SK-N-SH (cell line): ENCODE results near the gene RHBDD3. TPM values are rescaled to one million over a fixed set of nuclear protein-coding genes. Genes with fewer than 3 reads are reported as not detected.

Experiments
- CTCF ChIA-PET: fragments of 300-600, 350-600 bp; formaldehyde crosslinking; extraction: SDS; loops from one replicate; lab custom pipeline; 2021; lab: Yijun Ruan, JAX
- POLR2A ChIA-PET: fragments of 350-600 bp; sonication (Branson Sonifier 250); formaldehyde crosslinking; extraction: SDS; loops from one replicate; lab custom pipeline; 2020; ENCODE audit warnings: antibody characterized with exemption, inconsistent platforms; lab: Yijun Ruan, JAX
- DNase-seq: peaks from one replicate; pipeline ENCODE4 v3.0.0; 2012
- H2AFZ ChIP-seq: fragments of 200-600 bp; sonication (generic); 2 replicates; pipeline ENCODE4 v1.8.1; 2016; ENCODE audit warnings: antibody characterized with exemption, mild to moderate bottlenecking, low read depth
- H3F3A ChIP-seq: fragments of 200-600 bp; sonication (generic); replicated peaks from 2 replicates; pipeline ENCODE3; 2016; ENCODE audit warnings: antibody characterized with exemption, mild to moderate bottlenecking; ENCODE audit not compliant: insufficient read depth
- H3K27ac ChIP-seq, 2 experiments: fragments of 200-500 bp in 1 of 2; fragments of 200-600 bp in 1 of 2; sonication (Bioruptor generic) in 1 of 2; sonication (generic), shearing (Covaris generic) in 1 of 2; 2 replicates each; pipeline versions ENCODE4 v1.5.1 to v1.6.1; 2014 to 2016; ENCODE audit warnings: low read depth in 2 of 2, inconsistent platforms in 1 of 2, low read length in 1 of 2, mild to moderate bottlenecking in 1 of 2, mixed read lengths in 1 of 2
- H3K27me3 ChIP-seq: fragments of 200-600 bp; sonication (generic), shearing (Covaris generic); 2 replicates; pipeline ENCODE4 v1.6.1; 2016; ENCODE audit warnings: mixed run types; ENCODE audit not compliant: insufficient read depth
- H3K36me3 ChIP-seq, 2 experiments: fragments of 200-500 bp in 1 of 2; fragments of 200-600 bp in 1 of 2; sonication (Bioruptor generic) in 1 of 2; sonication (generic) in 1 of 2; replicated peaks in 1 of 2; 2 replicates each; pipeline versions ENCODE3 to v1.5.1; 2014 to 2016; ENCODE audit warnings: low read length in 1 of 2, mild to moderate bottlenecking in 1 of 2; ENCODE audit not compliant: insufficient read depth in 2 of 2, control insufficient read depth in 1 of 2
- H3K4me1 ChIP-seq, 2 experiments: fragments of 200-500 bp in 1 of 2; fragments of 200-600 bp in 1 of 2; sonication (Bioruptor generic) in 1 of 2; sonication (generic), shearing (Covaris generic) in 1 of 2; 2 replicates each; pipeline versions ENCODE4 v1.5.1 to v1.6.1; 2014 to 2016; ENCODE audit warnings: low read depth in 1 of 2, low read length in 1 of 2, mixed run types in 1 of 2; ENCODE audit not compliant: insufficient read depth in 2 of 2, control insufficient read depth in 1 of 2
- H3K4me2 ChIP-seq: fragments of 200-600 bp; sonication (generic), shearing (Covaris generic); 2 replicates; pipeline ENCODE4 v1.6.1; 2017; ENCODE audit warnings: mixed run types
- H3K4me3 ChIP-seq, 2 experiments: fragments of 200-500 bp in 1 of 2; fragments of 200-600 bp in 1 of 2; sonication (Bioruptor generic) in 1 of 2; sonication (generic), shearing (Covaris generic) in 1 of 2; 2 replicates each; pipeline versions ENCODE4 v1.5.1 to v1.8.1; 2014 to 2016; ENCODE audit warnings: low read depth in 2 of 2, inconsistent platforms in 1 of 2, low read length in 1 of 2, mild to moderate bottlenecking in 1 of 2, mixed read lengths in 1 of 2, moderate library complexity in 1 of 2
- H3K79me2 ChIP-seq: fragments of 200-600 bp; sonication (generic); 2 replicates; pipeline ENCODE4 v1.8.1; 2017; ENCODE audit warnings: mild to moderate bottlenecking; ENCODE audit not compliant: insufficient read depth
- H3K9ac ChIP-seq: fragments of 200-600 bp; sonication (generic); 2 replicates; pipeline ENCODE4 v1.6.1; 2017; ENCODE audit warnings: mixed run types
- H3K9me2 ChIP-seq: fragments of 200-600 bp; sonication (generic); 2 replicates; pipeline ENCODE4 v1.6.1; 2017; ENCODE audit warnings: mixed run types
- H3K9me3 ChIP-seq: fragments of 200-600 bp; sonication (generic); 2 replicates; pipeline ENCODE4 v1.6.1; 2017; ENCODE audit warnings: mixed run types, mild to moderate bottlenecking, moderate library complexity
- H4K20me1 ChIP-seq: fragments of 200-600 bp; sonication (generic); 2 replicates; pipeline ENCODE4 v1.6.1; 2017; ENCODE audit warnings: mild to moderate bottlenecking, mixed run types; ENCODE audit not compliant: insufficient read depth
- CHD2 ChIP-seq: fragments of 150-350 bp; IDR thresholded peaks from 2 replicates; pipeline ENCODE4 v1.6.1; 2018; ENCODE audit warnings: low read length; ENCODE audit not compliant: partially characterized antibody
- ELF1 ChIP-seq: IDR thresholded peaks from 2 replicates; pipeline ENCODE4 v1.4.0; 2012
- EP300 ChIP-seq, 2 experiments: IDR thresholded peaks; 2 replicates each; pipeline versions ENCODE4 v1.4.0 to v1.6.1; 2012; ENCODE audit warnings: borderline replicate concordance in 1 of 2, low read depth in 1 of 2, low read length in 1 of 2
- EZH2phosphoT487 ChIP-seq: fragments of 200-600 bp; sonication (generic); IDR thresholded peaks from 2 replicates; pipeline ENCODE4 v1.6.1; 2017; ENCODE audit warnings: low read depth, mixed run types, mild to moderate bottlenecking, antibody characterized with exemption, moderate library complexity, borderline replicate concordance
- FOSL2 ChIP-seq: IDR thresholded peaks from 2 replicates; pipeline ENCODE4 v1.4.0; 2012; ENCODE audit warnings: low read depth, mild to moderate bottlenecking, moderate library complexity, borderline replicate concordance
- FOXJ3 ChIP-seq: sonication (generic); formaldehyde crosslinking; IDR thresholded peaks from 2 replicates; pipeline ENCODE4 v1.5.1; 2020; ENCODE audit warnings: mild to moderate bottlenecking, missing genetic modification reagents
- IRF3 ChIP-seq: fragments of 150-350 bp; IDR thresholded peaks from 2 replicates; pipeline ENCODE4 v1.6.1; 2016; ENCODE audit warnings: mild to moderate bottlenecking, low read depth, low read length
- JUND ChIP-seq: IDR thresholded peaks from 2 replicates; pipeline ENCODE4 v1.4.0; 2012
- MEF2A ChIP-seq: IDR thresholded peaks from 2 replicates; pipeline ENCODE4 v1.4.0; 2012; ENCODE audit warnings: low read depth, borderline replicate concordance
- MXI1 ChIP-seq: IDR thresholded peaks from 2 replicates; pipeline ENCODE4 v1.6.1; 2012; ENCODE audit warnings: mild to moderate bottlenecking, low read depth, low read length, improper control_type of control experiment
- NFIC ChIP-seq: IDR thresholded peaks from 2 replicates; pipeline ENCODE4 v1.4.0; 2012; ENCODE audit warnings: borderline replicate concordance
- NRF1 ChIP-seq: IDR thresholded peaks from 2 replicates; pipeline ENCODE4 v1.6.1; 2012; ENCODE audit warnings: low read depth, mild to moderate bottlenecking, low read length
- POLR2AphosphoS5 ChIP-seq: IDR thresholded peaks from 2 replicates; pipeline ENCODE4 v1.6.1; 2012; ENCODE audit warnings: low read depth, low read length
- RAD21 ChIP-seq: IDR thresholded peaks from 2 replicates; pipeline ENCODE4 v1.6.1; 2012; ENCODE audit warnings: mild to moderate bottlenecking, low read length
- SMC3 ChIP-seq: IDR thresholded peaks from 2 replicates; pipeline ENCODE4 v1.6.1; 2012; ENCODE audit warnings: low read depth, low read length, improper control_type of control experiment
- TAF1 ChIP-seq: IDR thresholded peaks from 2 replicates; pipeline ENCODE4 v1.6.1; 2012; ENCODE audit warnings: low read depth, mild to moderate bottlenecking, low read length, moderate library complexity, borderline replicate concordance
- TCF12 ChIP-seq: IDR thresholded peaks from 2 replicates; pipeline ENCODE4 v1.4.0; 2012
- USF2 ChIP-seq: fragments of 150-350 bp; IDR thresholded peaks from 2 replicates; pipeline ENCODE4 v1.6.1; 2017; ENCODE audit warnings: antibody characterized with exemption, low read length, low read depth, borderline replicate concordance
- ZBTB33 ChIP-seq: IDR thresholded peaks from 2 replicates; pipeline ENCODE4 v1.4.0; 2012; ENCODE audit warnings: low read depth, borderline replicate concordance
- WGBS: methylation state at CpG from one replicate; pipeline ENCODE4 v1.1.6; 2017; ENCODE audit warnings: low lambda C conversion rate; 5-methylcytosine and 5-hydroxymethylcytosine counted together
- polyA plus RNA-seq, 3 experiments: library from polyadenylated mRNA; depleted of rRNA; stranded (reverse); fragments of >200 nt; gene quantifications; 2 replicates each; pipeline ENCODE4 v1.2.3, GENCODE V29; 2012
- TF ChIP-seq, protein P1 (sequence below): IDR thresholded peaks from 2 replicates; pipeline ENCODE4 v1.4.0; 2012; ENCODE audit warnings: low read depth
- TF ChIP-seq, protein P2 (sequence below): IDR thresholded peaks from 2 replicates; pipeline ENCODE4 v1.4.0; 2012; ENCODE audit warnings: low read depth, borderline replicate concordance

RHBDD3 gene
- polyA plus RNA-seq, 1 of the 3 experiments (the other 2 are of a cell fraction), result 19.0 TPM

- ChIA-PET POLR2A (no interaction called here), CTCF (interaction anchor here (1.0 kb wide), 1 partner anchor 68 kb away, joined by 3 read pairs; no protein-coding TSS in a partner anchor)
- 85% methylated on average over 7 of the region's 7 CpGs for WGBS
Measured at GRCh38 chr22:29291215-29291614, 23.4 kb upstream of the RHBDD3 start.

DNA sequence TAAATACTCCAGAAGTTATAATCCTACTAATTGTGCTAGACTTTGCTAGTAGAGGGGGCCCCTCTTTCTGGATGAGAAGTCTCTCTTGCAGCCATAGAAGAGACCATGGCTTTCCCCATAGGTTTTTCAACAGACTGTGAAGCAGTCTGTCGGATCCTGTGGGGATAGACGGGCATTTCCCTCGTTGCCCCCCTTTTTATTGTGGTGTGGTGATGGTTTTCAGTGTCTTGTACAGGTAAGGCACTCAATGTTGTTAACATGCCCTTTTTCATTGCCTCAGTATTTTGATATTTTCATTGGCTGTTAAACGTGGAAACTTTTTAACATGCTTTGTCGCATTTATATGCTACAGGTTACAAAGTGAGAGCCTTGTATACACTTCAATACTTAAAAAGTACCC lies 22.3 kb upstream of the RHBDD3 start:
- Histone ChIP-seq H3K79me2 (peaks cover 94% of the 10 kb centered on the region), H3K4me1 (no peaks in the 10 kb centered on the region), H3F3A (peaks cover 24% of the 10 kb centered on the region), H3K9ac (no peak overlapping the region), H3K27ac (no peak overlapping the region), H3K4me2 (no peak overlapping the region), H3K36me3 (peaks cover 73 to 98% of the 10 kb centered on the region in 2 experiments), H2AFZ (no peak overlapping the region), H3K9me3 (no peaks in the 10 kb centered on the region), H3K27me3 (no peaks in the 10 kb centered on the region), H4K20me1 (peaks cover 81% of the 10 kb centered on the region), H3K4me3 (no peak overlapping the region), H3K9me2 (no peaks in the 10 kb centered on the region)
- 81% methylated on average over 5 of the region's 5 CpGs for WGBS
- ChIA-PET POLR2A (no interaction called here), CTCF (no interaction called here)
- no peak for DNase-seq
- no peak for TF ChIP-seq ZBTB33
- no peak for TF ChIP-seq MXI1
- no peak for TF ChIP-seq SMC3
- TF ChIP-seq TCF12, result no peak
- TF ChIP-seq JUND, result no peak
- no peak for TF ChIP-seq RAD21
- TF ChIP-seq NRF1, result no peak
- TF ChIP-seq POLR2AphosphoS5, result no peak
- TF ChIP-seq CHD2, result no peak
- no peak for TF ChIP-seq USF2
- TF ChIP-seq IRF3, result no peak
- TF ChIP-seq FOSL2, result no peak
- no peak for TF ChIP-seq FOXJ3 (CRISPR knock-in tag)
- TF ChIP-seq EZH2phosphoT487, result no peak

More at GRCh38 chr22:29291215-29291614, 23.4 kb upstream of the RHBDD3 start:
- no peak overlapping the region for H3K9ac ChIP-seq
- peaks cover 34% of the 10 kb centered on the region for H3F3A ChIP-seq
- no peak overlapping the region for H3K4me2 ChIP-seq
- H3K79me2 ChIP-seq, result peaks cover 87% of the 10 kb centered on the region
- H2AFZ ChIP-seq, result no peak overlapping the region
- peaks cover 75% of the 10 kb centered on the region for H4K20me1 ChIP-seq
- no peaks in the 10 kb centered on the region for H3K9me3 ChIP-seq
- H3K4me1 ChIP-seq, result no peaks in the 10 kb centered on the region
- H3K36me3 ChIP-seq, result peaks cover 81 to 98% of the 10 kb centered on the region in 2 experiments
- no peak overlapping the region for H3K27ac ChIP-seq
- H3K4me3 ChIP-seq, result no peak overlapping the region
- peak; percentile 30 for DNase-seq
- no peaks in the 10 kb centered on the region for H3K9me2 ChIP-seq
- no peaks in the 10 kb centered on the region for H3K27me3 ChIP-seq
- no peak for TF ChIP-seq FOXJ3 (CRISPR knock-in tag)
- no peak for TF ChIP-seq USF2
- TF ChIP-seq POLR2AphosphoS5, result no peak
- TF ChIP-seq CHD2, result no peak
- no peak for TF ChIP-seq MEF2A
- no peak for TF ChIP-seq EP300 (IDR thresholded peaks at IDR 0.05; ENCODE audit: borderline replicate concordance in 1 of 2, low read depth in 1 of 2, low read length in 1 of 2)
- TF ChIP-seq, protein P1, sequence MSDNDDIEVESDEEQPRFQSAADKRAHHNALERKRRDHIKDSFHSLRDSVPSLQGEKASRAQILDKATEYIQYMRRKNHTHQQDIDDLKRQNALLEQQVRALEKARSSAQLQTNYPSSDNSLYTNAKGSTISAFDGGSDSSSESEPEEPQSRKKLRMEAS, result no peak
- no peak for TF ChIP-seq NRF1
- no peak for TF ChIP-seq TCF12
- no peak for TF ChIP-seq ELF1
- no peak for TF ChIP-seq TAF1
- no peak for TF ChIP-seq NFIC
- TF ChIP-seq, protein P2, sequence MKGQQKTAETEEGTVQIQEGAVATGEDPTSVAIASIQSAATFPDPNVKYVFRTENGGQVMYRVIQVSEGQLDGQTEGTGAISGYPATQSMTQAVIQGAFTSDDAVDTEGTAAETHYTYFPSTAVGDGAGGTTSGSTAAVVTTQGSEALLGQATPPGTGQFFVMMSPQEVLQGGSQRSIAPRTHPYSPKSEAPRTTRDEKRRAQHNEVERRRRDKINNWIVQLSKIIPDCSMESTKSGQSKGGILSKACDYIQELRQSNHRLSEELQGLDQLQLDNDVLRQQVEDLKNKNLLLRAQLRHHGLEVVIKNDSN, result no peak
- TF ChIP-seq RAD21, result no peak
